GM12864 (cell line): ENCODE results near the gene DRAP1.
"Not testable (repeated sequence)": the region's sequence is repeated elsewhere in the genome, so short reads cannot be mapped to it uniquely, and the experiment has no call there.

ENCODE experiments used
- DNase-seq: peaks from one replicate; pipeline ENCODE4 v3.0.0-alpha.2; 2011; ENCODE audit warnings: low read depth
- H3K4me3 ChIP-seq: 2 replicates; pipeline ENCODE4 v1.5.1; 2011; ENCODE audit warnings: mild to moderate bottlenecking, low read depth, low read length, control low read depth
- TF ChIP-seq, protein P1 (sequence below): IDR thresholded peaks from 2 replicates; pipeline ENCODE4 v1.5.1; 2011; ENCODE audit warnings: low read depth, mild to moderate bottlenecking, moderate library complexity, low read length, control low read depth, inconsistent platforms; ENCODE audit errors: missing control alignments

Gene DRAP1

DNA sequence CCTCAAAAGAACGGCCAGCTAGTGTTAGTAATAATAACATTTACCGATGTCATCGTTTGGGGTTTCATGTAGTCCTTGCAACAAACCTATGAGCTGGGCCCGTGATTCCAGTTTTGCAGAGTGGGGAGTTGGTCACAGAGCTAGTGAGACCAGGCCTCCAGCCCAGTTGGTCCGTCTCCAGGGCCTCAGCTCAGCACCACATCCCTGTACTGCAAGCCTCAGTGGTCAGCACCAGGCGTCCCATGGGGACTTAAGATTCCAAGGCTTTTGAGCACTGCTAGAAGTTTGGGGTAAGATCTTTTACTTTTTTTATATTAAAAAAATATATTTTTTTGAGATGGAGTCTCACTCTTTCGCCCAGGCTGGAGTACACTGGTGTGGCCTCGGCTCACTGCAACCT is 25.0 kb downstream of the DRAP1 start:
- TF ChIP-seq, protein P1, sequence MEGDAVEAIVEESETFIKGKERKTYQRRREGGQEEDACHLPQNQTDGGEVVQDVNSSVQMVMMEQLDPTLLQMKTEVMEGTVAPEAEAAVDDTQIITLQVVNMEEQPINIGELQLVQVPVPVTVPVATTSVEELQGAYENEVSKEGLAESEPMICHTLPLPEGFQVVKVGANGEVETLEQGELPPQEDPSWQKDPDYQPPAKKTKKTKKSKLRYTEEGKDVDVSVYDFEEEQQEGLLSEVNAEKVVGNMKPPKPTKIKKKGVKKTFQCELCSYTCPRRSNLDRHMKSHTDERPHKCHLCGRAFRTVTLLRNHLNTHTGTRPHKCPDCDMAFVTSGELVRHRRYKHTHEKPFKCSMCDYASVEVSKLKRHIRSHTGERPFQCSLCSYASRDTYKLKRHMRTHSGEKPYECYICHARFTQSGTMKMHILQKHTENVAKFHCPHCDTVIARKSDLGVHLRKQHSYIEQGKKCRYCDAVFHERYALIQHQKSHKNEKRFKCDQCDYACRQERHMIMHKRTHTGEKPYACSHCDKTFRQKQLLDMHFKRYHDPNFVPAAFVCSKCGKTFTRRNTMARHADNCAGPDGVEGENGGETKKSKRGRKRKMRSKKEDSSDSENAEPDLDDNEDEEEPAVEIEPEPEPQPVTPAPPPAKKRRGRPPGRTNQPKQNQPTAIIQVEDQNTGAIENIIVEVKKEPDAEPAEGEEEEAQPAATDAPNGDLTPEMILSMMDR, result no peak
- DNase-seq, result no peak
- no peak overlapping the region for H3K4me3 ChIP-seq

DNA sequence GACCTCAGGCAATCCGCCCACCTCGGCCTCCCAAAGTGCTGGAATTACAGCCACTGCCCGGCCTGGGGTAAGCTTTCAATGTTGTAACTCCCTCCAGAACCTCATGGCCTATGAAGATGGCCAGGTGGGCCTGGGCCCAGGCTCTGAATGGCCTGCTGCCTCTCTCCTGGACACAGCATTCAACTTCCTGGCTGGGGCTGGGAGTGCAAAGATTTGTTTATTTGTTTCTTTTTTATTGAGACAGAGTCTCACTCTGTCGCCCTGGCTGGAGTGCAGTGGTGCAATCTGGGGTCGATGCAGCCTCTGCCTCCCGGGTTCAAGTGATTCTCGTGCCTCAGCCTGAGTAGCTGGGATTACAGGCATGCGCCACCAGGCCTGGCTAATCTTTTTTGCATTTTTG is 25.5 kb downstream of the DRAP1 start:
- no peak for DNase-seq
- no peak overlapping the region for H3K4me3 ChIP-seq
- TF ChIP-seq, protein P1, result no peak

- no peak for DNase-seq
- TF ChIP-seq, protein P1, result no peak
- no peak within 1 kb of the TSS for H3K4me3 ChIP-seq
Measured at GRCh38 chr11:65945430-65945911, 26.2 kb downstream of the DRAP1 start, which contains the start of gene TSGA10IP. Gene TSGA10IP (plus strand): TSS chr11:65945480. CDS start chr11:65945676, 196 bp downstream.

DNA sequence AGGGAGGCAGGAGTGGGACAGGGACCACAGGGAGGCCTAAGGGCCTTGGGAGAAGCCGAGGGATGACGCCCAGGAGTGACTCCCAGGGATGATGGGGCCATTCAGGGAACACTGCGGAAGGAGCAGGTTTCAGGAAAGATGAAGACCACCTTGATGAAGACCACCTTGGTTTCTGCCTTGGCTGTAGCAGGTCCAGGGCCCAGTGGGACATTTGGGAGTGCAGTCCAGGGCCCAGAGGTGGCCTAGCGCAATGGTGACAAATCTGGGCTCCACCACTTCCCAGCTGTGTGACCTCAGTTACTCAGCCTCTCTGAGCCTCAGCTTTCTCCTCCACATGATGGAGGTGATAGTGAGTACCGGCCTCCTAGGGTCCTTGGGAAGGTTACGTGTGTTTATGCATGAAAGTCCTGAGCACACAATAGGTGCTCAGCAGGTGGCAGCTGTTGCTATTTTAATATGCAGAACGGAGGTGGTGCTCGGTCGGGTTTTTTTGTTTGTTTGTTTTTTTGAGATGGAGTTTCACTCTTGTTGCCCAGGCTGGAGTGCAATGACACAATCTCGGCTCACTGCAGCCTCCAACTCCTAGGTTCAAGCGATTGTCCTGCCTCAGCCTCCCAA is 26.8 kb downstream of the DRAP1 start:
- TF ChIP-seq, protein P1, result no peak
- DNase-seq, result no peak

DNA sequence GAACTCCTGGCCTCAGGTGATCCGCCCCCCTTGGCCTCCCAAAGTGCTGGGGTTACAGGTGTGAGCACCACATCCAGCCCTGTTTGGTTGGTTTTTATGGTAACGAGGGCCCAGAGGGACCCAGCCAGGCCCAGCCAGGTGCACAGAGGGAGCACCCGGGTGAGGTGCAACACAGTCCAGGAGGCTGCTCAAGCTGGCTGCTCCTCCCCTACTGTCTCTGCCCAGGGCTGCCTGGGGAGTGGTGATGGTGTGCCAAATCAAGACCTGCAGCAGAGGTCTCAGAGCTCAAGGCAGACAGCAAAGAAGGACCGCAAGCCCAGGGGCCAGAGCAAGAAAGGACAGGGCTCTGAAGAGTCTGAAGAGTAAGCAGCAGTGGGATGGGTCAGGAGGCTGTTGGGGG is 27.4 kb downstream of the DRAP1 start:
- TF ChIP-seq, protein P1, result no peak
- DNase-seq, result no peak
- H3K4me3 ChIP-seq, result no peak overlapping the region

More for the DNA sequence above, 26.8 kb downstream of the DRAP1 start:
- H3K4me3 ChIP-seq, result no peak overlapping the region

- no peak for DNase-seq
- H3K4me3 ChIP-seq, result no peak overlapping the region
- TF ChIP-seq, protein P1, result no peak
Measured at GRCh38 chr11:65947133-65947532, 27.9 kb downstream of the DRAP1 start.

GRCh38 chr11:65947603-65948125 is 28.4 kb downstream of the DRAP1 start:
- DNase-seq, result no peak
- TF ChIP-seq, protein P1, result no peak
- no peak overlapping the region for H3K4me3 ChIP-seq

- not testable (repeated sequence) for DNase-seq, H3K4me3 ChIP-seq
Measured at GRCh38 chr11:65950711-65951110, 31.5 kb downstream of the DRAP1 start.

DNA sequence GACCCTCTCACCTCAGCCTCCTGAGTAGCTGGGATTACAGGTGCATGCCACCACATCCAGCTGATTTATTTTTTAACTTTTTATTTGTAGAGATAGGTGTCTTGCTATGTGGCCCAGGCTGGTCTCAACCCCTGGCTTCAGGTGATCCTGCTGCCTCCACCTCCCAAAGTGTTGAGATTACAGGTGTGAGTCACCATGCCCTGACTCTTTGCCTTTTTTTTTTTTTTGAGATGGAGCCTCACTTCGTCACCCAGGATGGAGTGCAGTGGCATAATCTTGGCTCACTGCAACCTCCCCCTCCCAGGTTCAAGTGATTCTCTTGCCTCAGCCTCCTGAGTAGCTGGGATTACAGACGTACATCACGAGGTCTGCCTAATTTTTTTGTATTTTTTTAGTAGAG is 32.4 kb downstream of the DRAP1 start:
- not testable (repeated sequence) for DNase-seq, H3K4me3 ChIP-seq
